MCF 10A (cell line): ENCODE results near the gene COG5. TPM values are rescaled to one million over a fixed set of nuclear protein-coding genes. Genes with fewer than 3 reads are reported as not detected.

Experiments
- BruUV-seq: library from RNA; stranded (reverse); fragments of 400-500 nt; replicated peaks from 2 replicates; lab custom pipeline; 2021; lab: Mats Ljungman, UMichigan
- CTCF ChIA-PET: fragments of 300-600 bp; sonication (Branson Sonifier 250); formaldehyde crosslinking; extraction: SDS; loops from one replicate; lab custom pipeline; 2021; ENCODE audit warnings: antibody characterized with exemption, inconsistent platforms; lab: Yijun Ruan, JAX
- POLR2A ChIA-PET: fragments of 300-600, 350-650 bp; sonication (Branson Sonifier 250); formaldehyde crosslinking; extraction: SDS; loops from one replicate; lab custom pipeline; 2020; ENCODE audit warnings: antibody characterized with exemption, inconsistent platforms; lab: Yijun Ruan, JAX
- DNase-seq: peaks from one replicate; pipeline ENCODE4 v3.0.0-alpha.2; 2018; ENCODE audit not compliant: unreplicated experiment
- H3K27ac Mint-ChIP-seq: one replicate; pipeline ENCODE4 v1.8.0; 2022; ENCODE audit warnings: mild to moderate bottlenecking, low read depth, mixed read lengths; ENCODE audit not compliant: unreplicated experiment
- H3K27me3 Mint-ChIP-seq: one replicate; pipeline ENCODE4 v1.8.0; 2022; ENCODE audit warnings: mixed read lengths; ENCODE audit not compliant: insufficient read depth, unreplicated experiment
- H3K36me3 Mint-ChIP-seq: one replicate; pipeline ENCODE4 v1.8.0; 2022; ENCODE audit warnings: mild to moderate bottlenecking, moderate library complexity, mixed read lengths; ENCODE audit not compliant: insufficient read depth, unreplicated experiment
- H3K4me1 Mint-ChIP-seq: one replicate; pipeline ENCODE4 v1.8.0; 2022; ENCODE audit warnings: mixed read lengths; ENCODE audit not compliant: insufficient read depth, unreplicated experiment
- H3K4me3 Mint-ChIP-seq: one replicate; pipeline ENCODE4 v1.8.0; 2022; ENCODE audit warnings: mild to moderate bottlenecking, moderate library complexity, mixed read lengths; ENCODE audit not compliant: unreplicated experiment
- H3K9me3 Mint-ChIP-seq: one replicate; pipeline ENCODE4 v1.8.0; 2022; ENCODE audit warnings: mixed read lengths; ENCODE audit not compliant: unreplicated experiment
- CTCF ChIP-seq: fragments of 200-600 bp; IDR thresholded peaks from one replicate; pipeline ENCODE4 v1.8.0; 2022; ENCODE audit warnings: antibody characterized with exemption, mild to moderate bottlenecking; ENCODE audit not compliant: unreplicated experiment
- intact Hi-C: fragments of 100-400 bp; cut with micrococcal nuclease; formaldehyde crosslinking; loops from 2 replicates; pipeline ENCODE4 v1.14.1; 2022
- total RNA-seq: library from RNA; stranded (reverse); gene quantifications from 2 replicates; pipeline ENCODE4 v1.2.3, GENCODE V29; 2022

The COG5 gene
- total RNA-seq, 1 experiment from 2014 or later, result 40.3 TPM

GRCh38 chr7:107479303-107479702, 84.4 kb downstream of the COG5 start:
- CTCF ChIA-PET, result interaction anchor here (0.6 to 1.6 kb wide), 7 partner anchors 10 to 332 kb away, joined by 3 to 6 read pairs (median 4); no protein-coding TSS in a partner anchor
- H3K36me3 Mint-ChIP-seq, result no peaks in the 10 kb centered on the region
- H3K4me1 Mint-ChIP-seq, result no peaks in the 10 kb centered on the region

GRCh38 chr7:107474104-107474521, 89.6 kb downstream of the COG5 start:
- Mint-ChIP-seq H3K4me3 (no peak overlapping the region), H3K27ac (no peak overlapping the region), H3K9me3 (no peaks in the 10 kb centered on the region), H3K27me3 (no peaks in the 10 kb centered on the region), H3K4me1 (no peaks in the 10 kb centered on the region), H3K36me3 (no peaks in the 10 kb centered on the region)
- BruUV-seq, result no TSS peak
- no peak for TF ChIP-seq CTCF
- ChIA-PET POLR2A (no interaction called here), CTCF (interaction anchor here (0.5 kb wide), 1 partner anchor 1023 kb away, joined by 3 read pairs; no protein-coding TSS in a partner anchor)
- no peak for DNase-seq
- intact Hi-C loops, result no loop called here

More at GRCh38 chr7:107479303-107479702, 84.4 kb downstream of the COG5 start:
- no peak for DNase-seq
- intact Hi-C loops, result no loop called here
- no TSS peak for BruUV-seq
- H3K27ac Mint-ChIP-seq, result no peak overlapping the region
- H3K4me3 Mint-ChIP-seq, result no peak overlapping the region
- H3K9me3 Mint-ChIP-seq, result no peaks in the 10 kb centered on the region
- H3K27me3 Mint-ChIP-seq, result no peaks in the 10 kb centered on the region
- TF ChIP-seq CTCF, result no peak
- POLR2A ChIA-PET, result no interaction called here

- ChIA-PET POLR2A (interaction anchor here (1.1 kb wide), 2 partner anchors 9 to 92 kb away, joined by 3 to 4 read pairs; partner anchors contain the start of genes COG5 and DUS4L), CTCF (interaction anchor here (0.9 kb wide), 1 partner anchor 9 kb away, joined by 4 read pairs; no protein-coding TSS in a partner anchor)
- Mint-ChIP-seq H3K9me3 (no peaks in the 10 kb centered on the region), H3K36me3 (no peaks in the 10 kb centered on the region), H3K27me3 (no peaks in the 10 kb centered on the region), H3K4me3 (no peak overlapping the region), H3K27ac (no peak overlapping the region), H3K4me1 (no peaks in the 10 kb centered on the region)
- DNase-seq, result no peak
- BruUV-seq, result no TSS peak
- TF ChIP-seq CTCF, result no peak
- intact Hi-C loops, result no loop called here
Measured at GRCh38 chr7:107472116-107472515, 91.6 kb downstream of the COG5 start.

- Mint-ChIP-seq H3K9me3 (no peaks in the 10 kb centered on the region), H3K27me3 (no peaks in the 10 kb centered on the region), H3K4me3 (no peak overlapping the region), H3K36me3 (no peaks in the 10 kb centered on the region), H3K27ac (no peak overlapping the region), H3K4me1 (no peaks in the 10 kb centered on the region)
- no peak for DNase-seq
- ChIA-PET POLR2A (no interaction called here), CTCF (interaction anchor here (0.9 kb wide), 1 partner anchor 9 kb away, joined by 4 read pairs; no protein-coding TSS in a partner anchor)
- no TSS peak for BruUV-seq
- intact Hi-C loops, result no loop called here
- no peak for TF ChIP-seq CTCF
Measured at GRCh38 chr7:107471292-107472070, 92.2 kb downstream of the COG5 start.
